GM21515 (cell line): Measurements from ENCODE around the gene ANKRD17.
A peak's percentile ranks its signal among the peaks of the same experiment; 100 is the strongest.
"Not testable (repeated sequence)": the region's sequence is repeated elsewhere in the genome, so short reads cannot be mapped to it uniquely, and the experiment has no call there.

Experiments used
- ATAC-seq: cut with Tn5 transposase; IDR thresholded peaks from one replicate; pipeline ENCODE4 v1.9.1; 2021; ENCODE audit not compliant: unreplicated experiment

ANKRD17 gene

DNA sequence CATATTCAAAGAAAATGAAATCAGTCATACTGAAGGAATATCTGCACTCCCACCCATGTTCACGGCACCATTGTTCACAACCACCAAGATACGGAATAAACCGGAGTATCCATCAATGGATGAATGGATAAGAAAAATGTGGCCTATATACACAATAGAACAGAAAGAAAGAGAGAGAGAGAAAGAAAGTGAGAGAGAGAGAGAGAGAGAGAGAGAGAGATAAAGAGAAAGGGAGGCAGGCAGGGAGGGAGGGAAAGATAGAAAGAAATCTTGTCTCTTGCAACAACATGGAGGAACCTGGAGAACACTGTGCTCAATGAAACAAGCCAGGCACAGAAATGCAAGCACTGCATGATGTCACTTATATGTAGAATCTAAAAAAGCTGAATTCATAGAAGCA lies 52.4 kb downstream of the ANKRD17 start:
- ATAC-seq = no peak

DNA sequence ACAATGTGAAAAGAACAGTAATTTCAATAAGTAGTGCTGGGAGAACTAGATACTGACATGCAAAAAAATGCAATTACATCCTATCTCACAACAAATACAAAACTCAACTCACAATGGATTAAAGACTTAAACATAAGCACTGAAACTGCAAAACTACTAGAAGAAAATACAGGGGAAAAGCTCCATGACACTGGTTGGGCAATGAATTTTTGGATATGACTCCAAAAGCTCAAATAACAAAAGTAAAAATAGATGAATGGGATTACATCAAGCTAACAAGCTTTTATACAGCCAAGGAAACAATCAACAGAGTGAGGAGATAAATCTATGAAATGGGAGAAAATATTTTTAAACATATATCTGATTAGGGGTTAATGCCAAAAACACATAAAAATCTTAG lies 53.1 kb downstream of the ANKRD17 start:
- no peak for ATAC-seq

DNA sequence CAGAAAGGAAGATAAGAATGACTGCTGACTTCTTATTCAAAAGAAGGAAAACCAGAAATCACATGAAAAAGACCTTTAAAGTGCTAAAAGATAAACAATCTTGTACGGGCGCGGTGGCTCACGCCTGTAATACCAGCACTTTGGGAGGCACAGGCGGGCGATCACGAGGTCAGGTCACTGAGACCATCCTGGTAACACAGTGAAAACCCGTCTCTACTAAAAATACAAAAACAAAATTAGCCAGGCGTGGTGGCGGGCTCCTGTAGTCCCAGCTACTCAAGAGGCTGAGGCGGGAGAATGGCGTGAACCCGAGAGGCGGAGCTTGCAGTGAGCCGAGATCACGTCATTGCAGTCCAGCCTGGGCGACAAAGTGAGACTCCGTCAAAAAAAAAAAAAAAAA lies 54.6 kb downstream of the ANKRD17 start:
- not testable (repeated sequence) for ATAC-seq

DNA sequence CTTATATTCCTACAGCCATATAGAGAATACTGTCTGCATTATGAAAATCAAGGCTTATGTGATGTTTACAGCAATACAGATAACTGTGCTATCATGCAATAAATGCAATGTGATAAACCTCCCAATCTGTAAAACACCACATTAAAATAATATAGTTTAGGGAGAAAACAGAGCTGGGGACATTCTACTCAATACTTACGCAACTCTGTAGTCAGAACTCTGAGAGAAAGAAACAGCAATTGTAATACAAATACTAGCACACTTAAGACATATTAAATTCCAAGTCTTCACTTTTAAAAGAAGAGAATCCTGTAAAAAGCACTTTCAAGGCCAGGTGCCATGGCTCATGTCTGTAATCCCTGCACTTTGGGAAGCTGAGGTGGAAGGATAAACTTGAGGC lies 61.4 kb downstream of the ANKRD17 start:
- ATAC-seq = no peak

DNA sequence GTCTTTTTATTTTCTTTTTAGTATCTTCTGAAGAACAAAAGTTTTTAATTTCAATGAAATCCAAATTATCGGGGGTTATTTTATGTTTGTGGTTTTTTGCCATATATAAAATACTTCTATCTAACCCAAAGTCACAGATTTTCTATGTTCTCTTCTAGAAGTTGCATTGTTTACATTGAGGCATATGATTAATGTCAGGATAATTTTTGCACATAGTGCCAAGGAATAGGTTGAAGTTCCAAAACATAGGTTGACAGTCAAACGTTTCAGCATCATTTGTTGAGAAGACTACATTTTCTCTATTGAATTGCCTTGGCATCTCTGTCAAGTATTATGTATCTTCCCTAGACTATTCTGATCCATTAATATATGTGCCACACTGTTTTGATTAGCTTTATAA lies 64.5 kb downstream of the ANKRD17 start:
- ATAC-seq = no peak

DNA sequence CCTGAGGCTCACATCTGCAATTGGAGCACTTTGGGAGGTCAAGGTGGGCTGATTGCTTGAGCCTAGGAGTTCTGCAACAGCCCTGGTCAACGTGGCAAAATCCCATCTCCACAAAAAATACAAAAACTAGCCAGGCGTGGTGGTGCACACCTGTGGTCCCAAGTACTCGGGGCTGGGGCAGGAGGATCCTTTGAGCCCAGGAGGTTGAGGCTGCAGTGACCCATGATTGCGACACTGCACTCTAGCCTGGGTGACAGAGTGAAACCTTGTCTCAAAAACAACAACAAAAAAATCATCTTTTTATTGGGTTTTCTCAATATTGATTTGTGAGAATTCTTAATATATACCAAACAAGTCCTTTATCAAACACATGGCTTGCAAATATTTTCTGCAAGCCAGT lies 64.9 kb downstream of the ANKRD17 start:
- ATAC-seq = no peak

DNA sequence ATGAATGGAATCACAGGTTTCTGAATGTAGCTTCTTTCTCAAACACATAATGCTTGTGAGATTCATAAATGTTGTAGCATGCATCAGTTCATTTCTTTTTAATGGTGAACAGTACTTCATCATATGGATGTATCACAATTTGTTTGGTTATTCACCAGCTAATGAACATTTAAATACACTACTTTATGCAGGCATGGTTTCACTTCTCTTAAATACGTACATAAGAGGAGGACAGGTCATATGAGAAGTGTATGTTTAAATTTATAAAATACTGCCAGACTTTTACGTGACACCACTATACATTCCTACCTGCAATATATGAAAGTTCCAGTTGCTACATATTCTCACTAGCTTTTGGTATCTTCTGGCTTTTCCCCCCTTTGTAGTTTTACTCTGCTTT lies 65.4 kb downstream of the ANKRD17 start:
- peak; percentile 85 for ATAC-seq

DNA sequence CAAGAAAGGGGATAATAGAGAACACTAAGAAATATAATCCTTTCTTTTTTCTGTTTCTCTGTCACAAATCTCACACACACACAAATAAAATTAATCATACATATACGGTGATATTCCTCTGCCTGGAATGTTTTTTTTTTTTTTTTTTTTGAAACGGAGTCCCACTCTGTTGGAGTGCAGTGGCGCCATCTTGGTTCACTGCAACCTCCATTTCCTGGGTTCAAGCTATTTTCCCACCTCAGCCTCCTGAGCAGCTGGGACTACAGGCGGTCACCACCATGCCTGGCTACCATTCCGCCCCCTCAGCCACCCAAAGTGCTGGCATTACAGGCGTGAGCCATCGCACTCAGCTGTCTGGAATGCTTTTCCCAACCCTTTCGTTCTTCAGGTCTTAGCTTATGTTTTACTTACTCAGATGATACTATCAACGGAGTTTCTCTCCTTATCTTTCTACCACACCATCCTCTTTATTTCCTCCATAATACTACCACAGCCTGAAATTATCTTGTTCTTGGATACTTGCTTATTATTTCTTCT lies 69.3 kb downstream of the ANKRD17 start:
- ATAC-seq = no peak

DNA sequence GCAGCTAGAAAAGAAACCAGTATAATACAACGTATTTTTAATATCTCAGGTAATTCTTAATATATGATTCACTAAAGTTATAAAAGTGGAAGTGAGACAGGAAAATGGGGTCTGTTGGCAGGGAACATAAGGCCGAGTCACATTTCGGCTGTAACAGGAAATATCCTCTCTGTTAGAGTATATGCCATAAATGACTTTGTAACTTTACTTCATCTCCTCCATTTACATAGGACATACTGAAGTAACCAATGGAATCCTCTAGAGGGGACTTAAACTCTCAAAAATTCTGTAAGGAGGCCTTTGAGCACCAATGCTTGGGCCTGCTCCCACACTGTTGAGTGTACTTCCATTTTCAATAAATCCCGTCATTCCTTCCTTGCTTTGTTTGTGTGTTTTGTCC lies 71.3 kb downstream of the ANKRD17 start:
- no peak for ATAC-seq

DNA sequence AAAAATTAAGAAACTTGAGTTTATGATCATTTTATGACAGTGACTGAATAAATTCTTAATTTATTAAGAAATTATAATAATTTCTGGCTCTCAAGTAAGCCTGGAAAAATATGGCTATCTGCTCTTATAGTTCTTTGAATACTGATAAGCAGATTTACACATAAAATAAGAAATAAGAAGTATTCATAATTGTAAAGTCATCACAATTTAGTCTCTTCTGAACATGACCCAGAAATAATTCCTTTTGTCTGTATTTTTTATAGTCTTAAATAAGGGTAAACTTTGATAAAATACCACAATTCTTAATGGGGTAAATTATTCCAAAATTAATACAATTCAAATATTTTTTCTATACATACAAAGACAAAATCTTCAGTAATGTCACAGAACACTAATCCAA lies 72.7 kb downstream of the ANKRD17 start:
- ATAC-seq = no peak

DNA sequence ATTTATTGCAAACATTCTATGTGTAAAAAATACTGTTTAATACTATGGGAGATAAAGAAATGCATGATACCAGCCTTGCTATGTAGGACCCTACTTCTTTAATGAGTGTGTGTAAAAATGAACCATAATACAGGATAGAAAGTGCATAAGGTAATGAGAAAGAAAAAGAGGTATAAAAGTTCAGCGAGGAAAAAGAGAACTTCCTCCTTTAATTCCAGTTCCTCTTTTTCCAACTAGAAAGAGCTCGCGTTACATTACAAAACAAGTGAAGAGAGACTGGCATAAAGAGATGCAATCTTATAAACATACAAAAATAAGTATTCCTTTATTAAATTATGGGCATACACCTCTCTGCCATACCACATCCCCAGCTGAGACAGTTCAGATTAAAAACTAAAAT lies 77.4 kb downstream of the ANKRD17 start:
- ATAC-seq = no peak

DNA sequence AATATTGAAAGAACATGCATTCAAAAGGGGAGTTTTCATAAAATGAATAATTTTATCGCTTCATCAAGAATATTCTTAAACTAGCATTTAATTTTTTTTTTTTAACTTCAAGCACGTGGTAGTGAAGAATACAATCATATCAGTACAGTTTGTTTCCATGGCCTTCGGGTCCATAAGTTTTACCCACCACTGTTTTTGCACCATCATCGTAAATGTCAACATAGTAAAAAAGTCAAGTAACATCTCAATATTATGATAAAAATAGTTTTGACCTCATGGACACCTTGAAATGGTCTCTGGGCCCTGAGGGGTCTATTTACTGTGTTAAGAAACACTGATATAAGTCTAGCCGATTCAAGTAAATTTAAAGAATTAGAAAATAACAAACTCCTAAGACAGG lies 80.2 kb downstream of the ANKRD17 start:
- no peak for ATAC-seq

DNA sequence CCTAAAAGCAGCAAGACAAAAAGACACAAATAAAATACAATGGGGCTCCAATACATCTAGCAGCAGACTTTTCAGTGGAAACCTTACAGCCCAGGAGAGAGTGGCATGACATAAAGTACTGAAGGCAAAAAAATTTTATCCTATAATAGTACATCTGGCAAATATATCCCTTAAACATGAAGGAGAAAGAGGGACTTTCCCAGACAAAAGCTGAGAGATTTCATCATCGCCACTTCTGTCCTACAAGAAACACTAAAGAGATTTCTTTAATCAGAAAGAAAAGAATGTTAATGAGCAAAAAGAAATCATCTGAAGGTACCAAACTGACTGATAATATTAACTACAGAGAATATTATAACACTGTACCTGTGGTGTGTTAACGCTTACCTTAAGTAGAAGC lies 86.4 kb downstream of the ANKRD17 start:
- no peak for ATAC-seq

DNA sequence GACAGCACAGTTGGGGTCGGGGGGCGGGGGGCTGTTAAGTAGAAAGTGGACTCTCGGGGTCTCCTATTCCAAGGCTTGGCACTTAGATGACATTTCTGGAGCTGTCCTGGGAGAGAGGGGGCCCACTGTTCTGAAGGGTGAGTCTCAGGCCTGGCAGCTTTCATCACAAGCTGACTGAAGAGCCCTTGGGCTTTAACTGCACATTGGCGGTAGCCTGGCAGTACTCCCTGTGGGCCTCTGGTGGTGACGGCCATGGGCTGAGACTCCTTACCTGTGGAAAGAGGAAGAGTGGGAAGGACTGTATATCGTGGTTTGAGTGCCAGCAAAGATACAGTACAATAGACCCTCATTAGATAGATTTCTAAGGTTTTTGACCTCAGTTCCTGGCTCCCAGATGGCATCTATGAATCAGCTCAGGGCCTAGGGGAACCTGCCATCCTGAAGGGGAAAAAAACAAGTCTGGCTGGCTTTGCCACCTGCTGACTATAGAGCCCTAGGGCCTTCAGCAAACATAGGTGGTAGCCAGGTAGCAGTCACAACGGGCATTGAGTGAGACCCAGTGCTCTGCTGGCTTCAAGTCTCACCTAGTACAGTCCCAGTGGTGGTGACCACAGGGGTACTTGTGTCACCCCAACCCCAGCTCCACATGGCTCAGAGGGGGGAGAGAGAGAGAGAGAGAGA lies 87.9 kb downstream of the ANKRD17 start:
- ATAC-seq = no peak

DNA sequence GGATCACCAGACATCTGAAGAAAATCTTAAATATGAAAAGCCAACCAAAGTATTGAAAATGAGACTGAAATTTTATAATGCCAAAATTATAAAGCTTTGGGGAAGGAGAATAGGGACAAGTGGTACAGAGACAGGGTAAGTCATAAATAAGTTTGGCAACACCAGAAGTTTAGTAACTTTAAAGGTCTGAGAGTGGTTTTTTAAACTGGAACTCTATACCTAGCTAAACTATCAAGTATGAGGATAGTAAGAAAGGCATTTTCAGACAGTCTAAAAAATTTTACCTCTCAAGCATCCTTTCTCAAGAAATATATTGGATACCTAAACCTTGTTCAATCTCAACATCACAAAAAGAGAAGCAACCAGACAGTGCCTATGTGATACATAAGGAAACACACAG lies 92.4 kb downstream of the ANKRD17 start:
- no peak for ATAC-seq

DNA sequence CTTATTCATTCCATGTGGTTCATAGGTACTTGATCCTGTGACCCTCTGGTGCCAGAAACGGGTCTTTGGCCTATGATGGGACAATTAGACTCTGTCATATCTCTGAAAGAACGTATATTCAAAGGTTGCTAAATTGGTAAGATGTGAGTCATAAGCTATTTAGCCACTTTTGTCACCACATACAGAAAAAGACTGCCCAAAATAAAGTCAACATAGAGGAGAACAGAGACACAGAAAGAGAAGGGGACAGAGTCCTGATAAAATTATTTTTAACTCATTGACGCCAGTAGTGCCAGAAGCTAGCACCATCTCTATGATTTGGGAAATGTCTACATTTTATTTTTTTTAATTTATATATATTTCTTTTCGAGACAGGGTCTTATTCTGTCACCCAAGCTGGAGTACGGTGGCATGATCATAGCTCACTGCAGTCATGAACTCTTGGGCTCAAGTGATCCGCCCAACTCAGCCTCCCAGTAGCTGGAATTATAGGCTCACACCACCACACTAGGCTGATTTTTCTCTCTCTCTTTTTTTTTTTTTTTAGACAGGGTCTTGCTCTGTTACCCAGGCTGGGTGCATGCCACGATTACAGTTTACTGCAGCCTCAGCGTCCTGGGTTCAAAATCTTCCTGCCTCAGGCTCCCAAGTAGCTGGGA lies 96.9 kb downstream of the ANKRD17 start:
- no peak for ATAC-seq

DNA sequence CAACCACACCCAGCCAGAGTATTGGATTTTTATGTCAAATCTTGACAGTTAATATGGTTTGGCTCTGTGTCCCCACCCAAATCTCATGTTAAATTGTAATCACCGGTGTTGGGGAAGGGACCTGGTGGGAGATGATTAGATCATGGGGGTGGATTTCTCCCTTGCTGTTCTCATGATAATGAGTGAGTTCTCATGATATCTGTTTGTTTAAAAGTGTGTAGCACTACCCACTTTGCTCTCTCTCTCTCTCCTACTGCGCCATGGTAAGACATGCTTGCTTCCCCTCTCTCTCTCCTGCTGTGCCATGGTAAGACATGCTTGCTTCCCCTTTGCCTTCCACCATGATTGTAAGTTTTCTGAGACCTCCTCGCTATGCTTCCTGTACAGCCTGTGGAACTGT lies 102.2 kb downstream of the ANKRD17 start:
- no peak for ATAC-seq

DNA sequence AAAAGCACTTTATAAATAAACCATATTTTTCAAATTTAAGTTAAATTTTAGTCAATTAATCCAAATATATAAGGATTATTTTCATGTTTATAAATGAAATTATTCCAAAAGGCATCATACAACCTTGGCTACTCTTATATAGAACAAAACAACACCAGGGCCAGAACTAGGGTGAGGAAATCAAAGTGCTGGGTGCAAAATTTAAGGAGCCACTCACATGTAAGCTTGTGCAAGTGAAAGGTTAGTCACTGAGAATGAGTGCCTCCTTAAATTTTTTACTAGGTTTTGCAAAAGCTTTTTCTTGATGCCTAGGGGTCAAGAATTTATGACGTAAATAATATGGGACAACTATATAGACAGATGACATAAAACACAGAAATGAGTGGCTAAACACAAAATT lies 105.7 kb downstream of the ANKRD17 start:
- no peak for ATAC-seq

DNA sequence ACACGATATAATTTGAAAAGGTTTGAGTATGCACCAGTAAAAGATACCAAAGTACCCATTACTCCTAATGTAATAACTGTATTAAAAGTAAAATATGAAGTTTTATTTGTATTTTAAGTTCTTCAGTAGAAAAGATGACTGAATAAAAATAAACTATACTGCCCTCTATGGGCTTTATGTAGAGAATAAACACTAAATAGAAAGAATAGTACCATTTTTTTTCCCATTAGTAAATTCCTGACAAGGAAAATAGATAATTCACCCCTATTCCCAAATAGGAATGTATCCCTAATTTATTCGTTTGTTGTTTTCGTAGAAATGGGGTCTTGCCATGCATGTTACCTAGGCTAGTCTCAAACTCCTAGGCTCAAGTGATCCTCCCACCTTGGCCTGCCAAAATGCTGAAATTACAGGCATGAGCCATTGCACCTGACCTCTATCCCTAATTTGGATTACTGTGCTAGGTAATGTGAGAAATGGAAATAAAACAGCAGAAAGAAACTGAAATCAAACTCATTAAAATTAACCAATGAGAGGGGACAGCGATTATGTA lies 115.5 kb downstream of the ANKRD17 start:
- no peak for ATAC-seq

DNA sequence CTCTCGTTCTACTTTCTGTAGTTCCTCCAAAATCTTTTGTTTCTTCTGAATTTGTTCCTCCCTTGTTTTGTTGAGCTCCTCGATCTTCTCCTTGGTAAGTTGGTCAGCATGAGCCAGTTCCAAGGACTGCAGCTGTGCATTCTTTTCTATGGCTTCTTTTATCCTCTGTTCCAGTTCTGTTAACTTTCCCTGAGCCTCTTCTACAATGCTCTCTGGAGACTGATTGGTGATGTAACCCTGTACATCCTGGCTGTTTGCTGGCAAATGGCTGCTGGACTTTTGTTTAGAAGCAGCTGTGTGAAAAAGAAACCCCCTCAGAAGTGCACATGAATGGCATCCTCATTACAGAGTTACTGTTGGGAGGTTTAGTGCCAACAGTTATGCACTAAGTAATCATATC lies 118.6 kb downstream of the ANKRD17 start:
- ATAC-seq = no peak

DNA sequence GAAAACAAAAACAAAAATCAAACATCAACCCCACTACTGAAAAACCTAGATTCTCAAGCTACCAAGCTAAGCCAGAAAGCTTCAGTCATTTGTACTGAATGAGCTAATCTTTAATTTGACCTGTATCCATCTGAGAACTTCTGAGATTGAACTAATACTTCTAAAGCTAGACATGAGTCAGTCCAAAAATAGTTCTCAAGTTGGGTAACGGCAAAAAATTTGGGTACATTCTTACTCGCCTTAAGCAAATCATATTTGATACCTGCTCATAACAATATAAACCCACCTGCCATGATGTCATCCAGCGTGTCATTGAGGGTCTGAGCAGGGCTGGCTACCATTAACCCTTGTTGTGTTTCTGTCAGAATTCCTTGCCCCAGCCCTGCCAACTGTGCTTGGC lies 119.4 kb downstream of the ANKRD17 start:
- no peak for ATAC-seq

DNA sequence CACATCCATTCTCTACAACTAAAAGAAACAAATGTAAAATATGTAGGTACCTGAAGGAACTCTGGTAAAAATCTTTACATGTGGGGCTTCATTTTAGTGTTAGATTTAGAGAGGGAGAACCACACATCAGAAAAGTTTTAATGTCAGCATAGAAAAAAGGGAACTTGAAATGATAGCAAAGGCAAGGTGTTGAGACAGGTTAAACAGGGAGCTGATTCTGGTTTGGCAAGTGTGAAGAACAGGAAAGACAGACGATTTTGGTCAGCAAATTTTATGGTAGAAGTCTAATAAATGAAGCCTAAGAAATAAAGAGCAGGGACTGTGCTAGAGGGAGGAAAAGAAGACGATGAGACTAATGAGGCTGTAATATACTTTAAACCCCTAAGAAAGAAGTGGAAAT lies 121.5 kb downstream of the ANKRD17 start:
- ATAC-seq = no peak
